ENCODE data around the gene VTN.

- TF ChIP-seq CTCF (optimal IDR thresholded peaks at IDR 0.05 in 1 of 3, IDR thresholded peaks at IDR 0.05 in 1 of 3, conservative IDR thresholded peaks at IDR 0.05 in 1 of 3; ENCODE audit: extremely low read depth in 1 of 3, insufficient read depth in 2 of 3, low read length in 3 of 3) (no peak), EZH2 (IDR thresholded peaks at IDR 0.05; ENCODE audit: low read length) (no peak)
Measured at GRCh38 chr17:28327709-28328108, 42.4 kb downstream of the VTN start.

Data from keratinocyte (primary cell).